OCI-LY3 (cell line): ENCODE data around the gene REST.

Experiments
- CTCF ChIP-seq: fragments of 200-600, 300-600 bp; sonication (generic); IDR thresholded peaks from 2 replicates; pipeline ENCODE4 v1.5.1; 2014; ENCODE audit warnings: antibody characterized with exemption, low read length, low read depth
- EZH2phosphoT487 ChIP-seq: fragments of 200-600 bp; shearing (Covaris generic); IDR thresholded peaks from 2 replicates; pipeline ENCODE4 v1.6.1; 2018; ENCODE audit warnings: antibody characterized with exemption, mixed run types, low read depth

DNA sequence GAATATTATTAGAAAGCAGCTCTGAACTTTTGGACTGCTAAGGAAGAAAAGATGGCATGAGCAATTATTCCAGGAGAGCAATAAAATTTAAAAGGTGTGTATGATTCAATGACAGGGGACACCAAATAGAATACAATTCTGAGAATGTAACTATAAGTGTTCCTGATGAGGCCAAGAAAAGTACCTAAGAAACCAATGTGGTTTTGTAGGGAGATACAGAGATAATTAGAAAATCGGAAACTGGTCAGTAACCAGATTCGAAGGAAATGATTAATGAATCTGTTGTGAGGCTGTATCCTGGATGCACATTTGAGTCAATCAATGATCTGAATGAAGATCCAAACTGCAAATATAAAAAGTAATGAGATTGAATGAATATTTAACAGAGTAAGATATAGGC lies 63.7 kb downstream of the REST start:
- TF ChIP-seq CTCF (no peak), EZH2phosphoT487 (no peak)
